Measurements from ENCODE around the gene SNAPC2. TPM values are rescaled to one million over a fixed set of nuclear protein-coding genes. Genes with fewer than 3 reads are reported as not detected.

SNAPC2 gene
- total RNA-seq, 1 donor from 2014 or later: 18.6 TPM

DNA sequence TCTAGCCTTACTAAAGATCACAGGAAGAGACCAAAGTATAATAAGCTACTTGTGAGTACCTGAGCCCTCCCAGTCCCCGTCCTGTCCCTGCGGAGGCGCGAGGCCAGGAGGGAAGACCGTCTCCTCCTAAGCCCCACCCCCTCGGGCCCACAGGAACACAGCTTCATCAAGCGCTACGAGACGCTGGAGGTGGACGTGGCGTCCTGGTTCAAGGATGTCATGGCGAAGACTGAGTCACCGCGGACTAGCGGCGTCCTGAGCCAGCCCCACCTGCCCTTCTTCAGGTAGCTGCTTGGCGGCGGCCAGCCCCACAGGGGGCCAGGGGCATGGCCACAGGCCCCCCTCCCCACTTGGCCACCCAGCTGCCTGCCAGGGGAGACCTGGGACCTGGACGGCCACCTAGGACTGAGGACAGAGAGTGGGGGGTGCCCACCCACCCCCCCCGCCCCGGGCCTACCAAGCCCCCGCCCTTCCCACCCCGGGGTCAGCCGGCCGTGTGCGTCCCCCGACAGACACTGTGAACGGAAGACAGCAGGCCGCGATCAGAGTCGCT is 7.9 kb upstream of the SNAPC2 start:
- Mint-ChIP-seq H3K9me3 (ENCODE audit: unreplicated experiment) (peaks cover 3% of the 10 kb centered on the region), H3K27me3 (ENCODE audit: unreplicated experiment) (peaks cover 13% of the 10 kb centered on the region), H3K4me3 (ENCODE audit: unreplicated experiment) (no peak overlapping the region), H3K36me3 (ENCODE audit: unreplicated experiment) (no peaks in the 10 kb centered on the region), H3K27ac (ENCODE audit: unreplicated experiment) (no peak overlapping the region), H3K4me1 (ENCODE audit: low read depth, unreplicated experiment) (peaks cover 2% of the 10 kb centered on the region)
- peak; percentile 8 for DNase-seq
- TF ChIP-seq, protein P1, sequence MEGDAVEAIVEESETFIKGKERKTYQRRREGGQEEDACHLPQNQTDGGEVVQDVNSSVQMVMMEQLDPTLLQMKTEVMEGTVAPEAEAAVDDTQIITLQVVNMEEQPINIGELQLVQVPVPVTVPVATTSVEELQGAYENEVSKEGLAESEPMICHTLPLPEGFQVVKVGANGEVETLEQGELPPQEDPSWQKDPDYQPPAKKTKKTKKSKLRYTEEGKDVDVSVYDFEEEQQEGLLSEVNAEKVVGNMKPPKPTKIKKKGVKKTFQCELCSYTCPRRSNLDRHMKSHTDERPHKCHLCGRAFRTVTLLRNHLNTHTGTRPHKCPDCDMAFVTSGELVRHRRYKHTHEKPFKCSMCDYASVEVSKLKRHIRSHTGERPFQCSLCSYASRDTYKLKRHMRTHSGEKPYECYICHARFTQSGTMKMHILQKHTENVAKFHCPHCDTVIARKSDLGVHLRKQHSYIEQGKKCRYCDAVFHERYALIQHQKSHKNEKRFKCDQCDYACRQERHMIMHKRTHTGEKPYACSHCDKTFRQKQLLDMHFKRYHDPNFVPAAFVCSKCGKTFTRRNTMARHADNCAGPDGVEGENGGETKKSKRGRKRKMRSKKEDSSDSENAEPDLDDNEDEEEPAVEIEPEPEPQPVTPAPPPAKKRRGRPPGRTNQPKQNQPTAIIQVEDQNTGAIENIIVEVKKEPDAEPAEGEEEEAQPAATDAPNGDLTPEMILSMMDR (IDR thresholded peaks at IDR 0.05; ENCODE audit: partially characterized antibody, unreplicated experiment): no peak

DNA sequence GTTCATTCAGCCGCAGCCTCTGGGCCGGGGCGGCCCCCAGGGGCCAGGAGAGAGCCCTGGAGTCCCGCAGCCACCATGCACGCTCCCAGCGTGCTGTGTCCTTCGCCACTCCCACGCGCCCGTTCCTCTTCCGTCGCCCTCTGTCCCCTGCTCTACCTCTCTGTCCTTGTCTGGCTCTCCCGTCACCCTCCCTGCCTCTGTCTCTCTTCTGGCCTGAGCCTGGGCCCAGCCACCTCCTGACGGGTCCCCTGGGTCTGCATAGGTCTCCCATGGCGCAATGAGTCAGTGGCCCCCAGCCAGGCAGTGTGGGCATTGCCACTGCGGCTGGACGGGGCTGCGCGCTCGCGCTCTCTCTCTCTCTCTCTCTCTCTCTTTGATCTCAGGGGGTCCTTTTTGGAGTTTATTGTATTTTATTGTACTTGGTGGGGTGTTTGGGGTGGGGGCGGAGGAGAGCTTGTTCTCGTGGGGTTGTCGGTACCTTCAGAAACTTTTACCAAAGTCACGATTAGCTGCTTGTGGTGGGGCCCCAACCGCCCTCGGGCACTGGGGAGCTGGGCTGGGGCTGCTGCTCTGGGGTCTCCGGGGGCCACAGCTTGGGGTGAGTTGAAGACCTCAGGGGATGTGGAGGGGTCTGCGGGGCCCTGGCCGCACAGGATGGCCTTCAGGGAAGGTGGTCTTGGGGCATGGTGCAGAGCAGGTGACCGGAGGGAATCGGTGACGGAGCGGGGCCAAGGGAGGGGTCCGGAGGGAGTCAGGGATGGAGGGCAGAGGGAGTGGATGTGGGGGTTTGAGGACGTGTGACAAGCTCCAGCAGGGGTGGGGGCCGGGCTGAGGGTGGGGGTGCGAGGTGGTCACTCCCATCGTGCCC is 7.2 kb upstream of the SNAPC2 start:
- peaks cover 2% of the 10 kb centered on the region for H3K4me1 Mint-ChIP-seq (ENCODE audit: low read depth, unreplicated experiment)
- H3K9me3 Mint-ChIP-seq (ENCODE audit: unreplicated experiment): peaks cover 2% of the 10 kb centered on the region
- no peaks in the 10 kb centered on the region for H3K36me3 Mint-ChIP-seq (ENCODE audit: unreplicated experiment)
- H3K27me3 Mint-ChIP-seq (ENCODE audit: unreplicated experiment): peaks cover 13% of the 10 kb centered on the region
- TF ChIP-seq, protein P1 (IDR thresholded peaks at IDR 0.05; ENCODE audit: partially characterized antibody, unreplicated experiment): no peak
- no peak overlapping the region for H3K27ac Mint-ChIP-seq (ENCODE audit: unreplicated experiment)
- peak; percentile 12 for DNase-seq
- H3K4me3 Mint-ChIP-seq (ENCODE audit: unreplicated experiment): no peak overlapping the region

DNA sequence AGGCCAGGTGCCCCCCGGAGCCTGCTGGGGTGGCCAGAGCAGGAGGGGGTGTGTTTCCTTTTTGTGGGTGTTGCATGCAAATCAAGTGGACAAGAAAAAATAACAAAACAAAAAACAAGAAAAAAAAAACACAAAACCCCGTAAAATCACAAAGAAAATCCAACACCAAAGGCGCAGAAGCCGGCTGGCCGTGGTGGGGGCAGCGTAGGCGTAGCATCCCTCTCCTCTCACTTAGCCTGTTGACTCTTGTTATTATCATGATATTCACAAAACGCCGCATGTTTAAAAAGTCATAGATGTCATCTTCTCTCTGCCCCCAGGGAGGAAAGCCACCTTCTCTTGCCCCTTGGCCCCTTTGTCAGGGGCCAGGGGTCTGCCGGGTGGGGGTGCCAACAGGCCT is 6.5 kb upstream of the SNAPC2 start:
- Mint-ChIP-seq H3K9me3 (ENCODE audit: unreplicated experiment) (peaks cover 2% of the 10 kb centered on the region), H3K27ac (ENCODE audit: unreplicated experiment) (no peak overlapping the region)

DNA sequence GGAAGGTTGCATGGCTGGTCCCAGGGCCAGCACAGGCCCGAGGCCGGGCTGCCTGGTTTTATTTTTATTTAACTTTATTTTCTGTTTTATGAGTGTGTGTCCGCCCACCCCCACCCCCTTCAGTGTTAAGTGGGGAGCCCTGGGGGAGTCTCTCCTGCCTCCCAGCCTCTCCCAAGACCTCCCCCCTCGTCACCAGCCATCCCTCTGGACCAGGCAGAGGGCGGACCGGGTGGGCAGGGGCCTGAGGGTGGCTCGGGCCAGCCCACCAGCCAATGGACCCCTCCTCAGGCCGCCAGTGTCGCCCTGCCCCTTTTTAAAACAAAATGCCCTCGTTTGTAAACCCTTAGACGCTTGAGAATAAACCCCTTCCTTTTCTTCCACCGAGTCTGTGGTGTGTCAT is 6.0 kb upstream of the SNAPC2 start:
- Mint-ChIP-seq H3K36me3 (ENCODE audit: unreplicated experiment) (no peaks in the 10 kb centered on the region), H3K27ac (ENCODE audit: unreplicated experiment) (no peak overlapping the region), H3K4me3 (ENCODE audit: unreplicated experiment) (no peak overlapping the region), H3K4me1 (ENCODE audit: low read depth, unreplicated experiment) (peaks cover 2% of the 10 kb centered on the region), H3K27me3 (ENCODE audit: unreplicated experiment) (peaks cover 18% of the 10 kb centered on the region), H3K9me3 (ENCODE audit: unreplicated experiment) (peaks cover 2% of the 10 kb centered on the region)
- DNase-seq: peak; percentile 12
- TF ChIP-seq, protein P1 (IDR thresholded peaks at IDR 0.05; ENCODE audit: partially characterized antibody, unreplicated experiment): no peak

More for the DNA sequence above, 6.5 kb upstream of the SNAPC2 start:
- TF ChIP-seq, protein P1 (IDR thresholded peaks at IDR 0.05; ENCODE audit: partially characterized antibody, unreplicated experiment): no peak
- no peaks in the 10 kb centered on the region for H3K36me3 Mint-ChIP-seq (ENCODE audit: unreplicated experiment)
- H3K4me3 Mint-ChIP-seq (ENCODE audit: unreplicated experiment): no peak overlapping the region
- H3K4me1 Mint-ChIP-seq (ENCODE audit: low read depth, unreplicated experiment): peaks cover 2% of the 10 kb centered on the region
- DNase-seq: no peak
- H3K27me3 Mint-ChIP-seq (ENCODE audit: unreplicated experiment): peaks cover 18% of the 10 kb centered on the region

DNA sequence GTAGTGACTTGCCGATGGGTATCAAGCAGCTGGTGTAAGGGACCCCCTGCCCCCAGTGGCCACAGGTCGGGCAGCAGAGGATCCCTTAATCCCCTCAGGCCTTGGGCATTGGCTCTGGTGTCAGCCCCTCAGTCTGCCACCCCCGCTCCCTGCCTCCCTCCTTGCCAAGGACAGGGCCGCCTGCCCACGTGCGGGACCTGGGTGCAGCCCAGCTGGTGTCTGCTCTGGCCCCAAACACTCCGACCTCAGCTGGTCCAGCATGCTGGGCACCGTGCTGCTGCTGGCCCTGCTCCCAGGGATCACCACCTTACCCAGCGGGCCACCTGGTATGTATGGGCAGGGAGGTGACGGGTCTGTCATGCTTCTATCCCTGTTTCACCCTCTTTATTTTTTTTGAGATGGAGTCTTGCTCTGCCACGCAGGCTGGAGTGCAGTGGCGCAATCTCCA is 5.5 kb upstream of the SNAPC2 start, which contains the start of gene TGFBR3L:
Gene TGFBR3L (plus strand): TSS at position 233 of the 448 bp plus-strand sequence.
- DNase-seq: peak; percentile 8
- peak within 1 kb of the TSS; percentile 75 for H3K4me3 Mint-ChIP-seq (ENCODE audit: unreplicated experiment)
- peaks cover 18% of the 10 kb centered on the region for H3K27me3 Mint-ChIP-seq (ENCODE audit: unreplicated experiment)
- no peak within 1 kb of the TSS for H3K27ac Mint-ChIP-seq (ENCODE audit: unreplicated experiment)
- no peaks in the 10 kb centered on the region for H3K36me3 Mint-ChIP-seq (ENCODE audit: unreplicated experiment)
- peaks cover 2% of the 10 kb centered on the region for H3K4me1 Mint-ChIP-seq (ENCODE audit: low read depth, unreplicated experiment)
- peaks cover 2% of the 10 kb centered on the region for H3K9me3 Mint-ChIP-seq (ENCODE audit: unreplicated experiment)
- TF ChIP-seq, protein P1 (IDR thresholded peaks at IDR 0.05; ENCODE audit: partially characterized antibody, unreplicated experiment): no peak
